GM20431 (cell line): ENCODE data around the gene ATP11C.
"Not testable (repeated sequence)": the region's sequence is repeated elsewhere in the genome, so short reads cannot be mapped to it uniquely, and the experiment has no call there.

Experiments used
- in situ Hi-C: fragments of 300-500 bp; cut with MseI, MboI; formaldehyde crosslinking; loops from one replicate; pipeline ENCODE4 v1.15.0; 2020; ENCODE audit warnings: low sequenced_read_pairs; ENCODE audit not compliant: unreplicated experiment

Gene ATP11C

GRCh38 chrX:139751053-139751452 lies 181.8 kb downstream of the ATP11C start:
- in situ Hi-C loops: no loop called here

- in situ Hi-C loops: no loop called here
These were observed 182.5 kb downstream of the ATP11C start for GRCh38 chrX:139750390-139750789.

DNA sequence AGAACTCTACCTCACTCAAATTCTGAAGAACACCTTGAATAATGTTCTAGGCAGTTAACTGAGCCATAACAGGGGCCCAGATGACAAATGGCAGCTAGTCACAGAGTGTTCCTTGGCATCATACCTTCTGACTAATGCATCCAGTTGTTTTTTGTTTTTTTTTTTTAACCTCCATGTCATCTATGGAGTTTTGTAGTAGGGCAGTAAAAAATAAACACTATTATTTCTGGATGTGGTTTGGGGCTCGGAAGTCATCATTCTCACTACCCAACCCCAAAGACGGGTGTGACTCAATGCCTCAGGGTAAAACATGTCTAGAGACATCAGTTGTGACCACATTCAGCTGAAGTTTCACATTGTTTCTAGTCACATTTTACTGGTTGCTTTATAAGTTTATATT lies 193.7 kb downstream of the ATP11C start:
- in situ Hi-C loops: no loop called here

DNA sequence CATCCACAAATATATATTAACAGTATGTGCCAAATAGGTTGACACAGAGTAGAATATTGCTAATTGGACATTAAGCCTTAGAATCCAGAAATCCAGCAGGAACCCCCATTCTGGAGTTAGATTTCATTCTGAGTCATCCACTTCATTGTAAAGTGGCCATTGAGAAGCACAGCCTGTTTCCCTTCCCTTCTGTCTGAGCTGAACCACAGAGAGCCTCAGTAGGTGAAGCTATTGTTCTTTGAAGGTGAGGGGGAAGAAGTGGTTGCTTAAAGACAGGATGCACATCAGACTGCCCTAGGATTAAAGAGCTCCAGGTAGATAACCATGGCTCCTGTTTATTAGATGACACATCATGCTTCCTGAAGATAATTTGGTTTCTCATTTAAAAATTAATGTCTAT lies 194.3 kb downstream of the ATP11C start:
- in situ Hi-C loops: no loop called here

DNA sequence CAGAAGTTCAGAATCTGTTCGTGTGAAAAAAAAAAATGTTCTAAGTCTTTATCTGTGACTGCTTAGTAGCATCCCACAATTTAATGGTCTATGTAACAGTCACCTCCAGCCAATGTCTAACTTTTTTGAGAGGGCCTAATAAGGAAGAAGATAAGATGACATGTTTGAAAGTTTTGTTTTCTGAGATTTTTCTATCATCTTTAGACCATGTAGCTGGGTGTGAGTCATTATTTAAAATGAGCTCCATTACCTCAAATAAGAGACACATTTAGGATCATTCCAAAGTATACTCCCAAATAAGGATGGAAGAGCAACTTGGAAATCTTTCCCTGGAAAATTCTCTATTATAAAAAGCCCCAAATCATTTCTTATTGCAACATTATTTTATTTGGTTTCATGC lies 196.7 kb downstream of the ATP11C start:
- in situ Hi-C loops: no loop called here

- in situ Hi-C loops: no loop called here
These were observed 197.9 kb downstream of the ATP11C start for GRCh38 chrX:139734996-139735395.

DNA sequence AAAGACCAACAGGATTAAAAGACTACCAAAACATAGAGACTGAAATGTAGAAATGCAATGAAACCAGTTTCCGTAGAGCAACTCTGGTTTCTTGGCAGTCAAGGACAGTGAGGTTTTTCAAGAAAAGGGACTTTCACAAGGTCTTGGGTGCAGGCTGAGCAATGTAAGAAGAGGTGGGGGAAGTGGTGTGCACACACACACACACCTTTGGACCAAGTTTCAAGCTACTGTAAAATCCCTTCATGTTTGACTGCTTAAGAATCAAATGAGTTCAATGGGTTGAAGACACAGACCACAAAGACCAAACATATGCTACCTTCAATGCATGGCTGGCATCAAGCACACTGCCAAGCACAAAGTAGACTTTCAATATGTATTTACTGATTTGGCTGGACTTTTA lies 207.1 kb downstream of the ATP11C start:
- in situ Hi-C loops: no loop called here

DNA sequence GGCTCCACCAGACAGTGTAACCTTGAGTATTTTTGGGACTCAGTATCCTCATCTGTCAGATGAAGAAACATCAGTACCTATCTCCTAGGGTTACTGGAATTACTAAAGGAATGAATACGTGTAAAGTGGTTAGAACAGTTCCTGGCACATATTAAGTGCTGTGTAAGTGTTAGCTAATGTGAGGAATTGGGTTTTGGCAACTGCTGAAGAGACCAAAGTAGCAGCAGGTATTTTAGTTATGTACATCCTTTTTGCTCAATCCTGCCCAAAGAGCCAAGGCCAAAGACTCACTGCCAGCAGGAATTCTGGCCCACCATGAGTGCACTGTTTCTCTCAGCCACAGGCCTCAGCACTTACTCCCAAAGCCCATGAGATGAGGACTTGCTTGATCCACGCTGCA lies 208.2 kb downstream of the ATP11C start:
- in situ Hi-C loops: no loop called here

DNA sequence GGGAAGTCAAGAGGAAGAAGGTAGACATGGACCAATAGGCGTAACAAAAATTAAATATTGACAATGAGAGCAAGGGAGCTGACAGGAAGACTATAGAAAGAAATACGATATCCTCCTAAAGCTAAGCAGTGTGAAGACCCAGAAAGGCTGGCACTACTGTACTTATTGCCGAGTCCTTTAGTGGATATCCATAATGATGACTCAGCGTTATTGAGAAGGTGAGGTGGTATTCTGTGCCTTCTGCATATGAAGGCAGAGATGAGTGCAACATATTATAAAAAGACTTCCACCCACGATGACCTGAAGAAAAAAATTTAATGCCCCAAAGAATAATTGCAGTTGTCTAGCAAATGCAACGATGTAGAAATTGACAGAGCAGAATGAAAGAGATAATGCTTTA lies 211.9 kb downstream of the ATP11C start:
- in situ Hi-C loops: no loop called here

- in situ Hi-C loops: no loop called here
These were observed 212.7 kb downstream of the ATP11C start for GRCh38 chrX:139720136-139720535.

DNA sequence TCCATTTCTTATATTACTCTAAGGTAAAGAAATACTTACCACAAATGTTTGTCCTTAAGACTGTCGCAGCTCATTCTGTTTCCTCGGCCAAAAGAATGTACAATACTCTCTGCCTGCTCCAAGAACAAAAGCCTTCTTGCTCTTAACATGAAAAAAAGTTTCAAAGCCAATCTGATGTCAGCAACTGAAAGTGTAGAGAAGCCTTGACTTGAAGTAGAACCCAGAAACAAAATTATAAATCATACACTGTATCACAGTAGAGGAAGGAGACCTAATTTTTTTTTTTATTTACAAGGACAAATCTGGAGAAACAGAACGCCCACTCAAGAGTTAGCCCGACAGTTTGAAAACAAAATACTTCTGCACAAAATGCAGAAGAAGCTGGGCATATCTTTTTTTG lies 224.8 kb downstream of the ATP11C start, which contains the start of gene MCF2:
Gene MCF2, minus strand, starts transcription at position 101 of the 400 bp plus-strand sequence. CDS start 56,423 bp downstream, outside the sequence.
- in situ Hi-C loops: no loop called here

DNA sequence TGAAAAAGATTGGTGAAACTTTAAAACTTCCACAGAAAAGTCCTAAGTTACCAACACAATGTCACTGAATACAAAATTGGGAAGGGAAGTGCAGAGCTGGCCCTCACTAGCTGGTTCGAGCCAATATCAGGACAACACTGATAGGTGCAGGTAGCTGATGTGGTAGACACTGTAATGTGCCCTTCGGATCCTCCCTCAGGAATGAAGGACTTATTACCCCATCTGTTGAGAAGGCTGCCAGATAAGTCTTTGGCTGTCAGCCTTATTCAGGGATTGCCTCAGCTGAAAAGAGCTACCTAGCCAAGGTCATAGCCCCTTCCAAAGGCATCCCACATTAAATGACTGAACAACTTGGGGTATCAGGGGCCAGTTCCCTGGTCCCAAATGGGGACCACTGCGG lies 230.2 kb downstream of the ATP11C start:
- in situ Hi-C loops: no loop called here

DNA sequence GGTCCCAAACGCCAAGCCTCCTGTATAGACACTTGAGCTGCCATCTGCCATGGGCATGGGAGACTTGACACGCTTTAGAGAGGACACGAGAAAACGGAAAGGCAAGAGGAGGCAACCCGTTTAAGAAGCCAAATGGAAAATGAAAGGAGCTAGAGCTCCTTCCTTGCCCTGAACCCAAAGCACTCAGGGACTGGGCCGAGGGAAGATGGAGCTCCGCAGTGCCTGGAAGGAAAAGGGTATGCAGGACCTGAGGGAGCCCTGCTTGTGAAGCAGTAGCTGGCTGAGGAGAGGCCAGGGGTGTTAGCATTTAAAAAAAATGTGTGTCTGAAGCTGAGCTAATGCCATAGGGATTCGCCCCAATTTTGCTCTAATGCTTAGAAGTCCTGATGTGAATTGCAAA lies 239.9 kb downstream of the ATP11C start:
- in situ Hi-C loops: no loop called here

DNA sequence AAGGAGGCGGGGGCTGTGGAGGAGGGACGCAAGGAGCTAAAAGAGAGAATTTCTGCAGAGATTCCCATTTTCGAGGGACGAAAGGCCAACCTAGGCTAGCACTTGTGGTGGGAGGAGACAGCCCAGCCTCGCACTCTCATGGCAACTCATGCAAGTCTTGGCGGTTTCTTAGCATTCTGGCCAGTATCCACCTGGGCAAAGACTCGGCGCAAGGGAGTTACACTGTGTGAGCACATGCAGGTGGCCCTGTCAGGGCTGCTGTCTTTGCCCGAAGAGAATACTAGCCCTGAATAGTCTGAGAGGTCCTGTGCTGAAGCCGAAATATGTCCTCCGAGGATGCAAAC lies 240.4 kb downstream of the ATP11C start:
- in situ Hi-C loops: no loop called here

- in situ Hi-C loops: no loop called here
These were observed 240.9 kb downstream of the ATP11C start for GRCh38 chrX:139691843-139692505.

GRCh38 chrX:139691493-139691842 lies 241.4 kb downstream of the ATP11C start:
- in situ Hi-C loops: no loop called here

- in situ Hi-C loops: not testable (repeated sequence)
These were observed 247.7 kb downstream of the ATP11C start for GRCh38 chrX:139685175-139685574.

DNA sequence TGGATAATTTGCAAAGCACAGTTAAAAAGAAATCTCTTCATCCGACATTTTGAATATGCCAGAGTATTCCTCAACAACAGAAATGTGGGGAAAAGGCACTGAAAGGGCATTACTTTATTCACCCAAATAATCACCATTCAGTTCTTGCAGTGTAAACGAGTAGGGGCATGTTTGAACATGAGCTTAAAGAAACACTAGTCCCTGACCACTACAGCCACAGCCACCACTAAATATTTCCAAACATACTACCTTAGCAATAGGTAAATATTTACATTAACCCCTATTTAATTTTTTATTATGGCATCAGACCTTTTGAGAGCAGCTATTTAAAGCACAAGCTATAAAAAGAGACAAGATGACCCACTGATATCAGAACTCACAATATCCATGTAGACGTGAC lies 252.5 kb downstream of the ATP11C start:
- in situ Hi-C loops: no loop called here
